Activated CD4-positive, alpha-beta memory T cell treated with anti-CD3 and anti-CD28 coated beads for 36 hours (primary cell): Measurements from ENCODE around the gene PID1. TPM values are rescaled to one million over a fixed set of nuclear protein-coding genes. Genes with fewer than 3 reads are reported as not detected.

Source experiments
- CTCF ChIA-PET: fragments of 350-600 bp; sonication (Branson Sonifier 250); formaldehyde crosslinking; loops from one replicate; lab custom pipeline; 2021; ENCODE audit warnings: antibody characterized with exemption, inconsistent platforms; lab: Charles Lee
- POLR2A ChIA-PET: fragments of 350-600 bp; sonication (Branson Sonifier 250); formaldehyde crosslinking; loops from one replicate; lab custom pipeline; 2021; ENCODE audit warnings: antibody characterized with exemption; lab: Charles Lee
- DNase-seq: peaks from one replicate; pipeline ENCODE4 v3.0.0-alpha.2; 2020
- H3K27ac Mint-ChIP-seq: one replicate; pipeline ENCODE4 v1.8.0; 2021; ENCODE audit warnings: mixed read lengths
- H3K27me3 Mint-ChIP-seq: one replicate; pipeline ENCODE4 v1.8.0; 2021; ENCODE audit warnings: mixed read lengths
- H3K36me3 Mint-ChIP-seq: one replicate; pipeline ENCODE4 v1.8.0; 2021; ENCODE audit warnings: mixed read lengths
- H3K4me1 Mint-ChIP-seq: one replicate; pipeline ENCODE4 v1.8.0; 2021; ENCODE audit warnings: low read depth, mixed read lengths
- H3K4me3 Mint-ChIP-seq: one replicate; pipeline ENCODE4 v1.8.0; 2021; ENCODE audit warnings: mild to moderate bottlenecking, mixed read lengths
- H3K9me3 Mint-ChIP-seq: one replicate; pipeline ENCODE4 v1.8.0; 2021; ENCODE audit warnings: mixed read lengths
- intact Hi-C: fragments of 100-400 bp; cut with micrococcal nuclease; formaldehyde crosslinking; loops from one replicate; pipeline ENCODE4 v1.15.1; 2023
- total RNA-seq, 2 experiments: library from RNA; stranded (reverse); gene quantifications; one replicate each; pipeline ENCODE4 v1.2.3, GENCODE V29; 2021

Gene PID1
- total RNA-seq, 2 experiments from 2014 or later: not detected

- Mint-ChIP-seq H3K27ac (no peak overlapping the region), H3K9me3 (peaks cover 10% of the 10 kb centered on the region), H3K36me3 (no peaks in the 10 kb centered on the region), H3K4me3 (no peak overlapping the region), H3K4me1 (no peaks in the 10 kb centered on the region), H3K27me3 (no peaks in the 10 kb centered on the region)
- ChIA-PET POLR2A (no interaction called here), CTCF (no interaction called here)
- DNase-seq: no peak
- intact Hi-C loops: no loop called here
Observed at GRCh38 chr2:229256376-229256775, 14.7 kb downstream of the PID1 start.

GRCh38 chr2:229254206-229254605 lies 16.9 kb downstream of the PID1 start:
- no peak overlapping the region for H3K4me3 Mint-ChIP-seq
- H3K27ac Mint-ChIP-seq: no peak overlapping the region
- H3K36me3 Mint-ChIP-seq: no peaks in the 10 kb centered on the region
- no peaks in the 10 kb centered on the region for H3K27me3 Mint-ChIP-seq
- ChIA-PET POLR2A (no interaction called here), CTCF (no interaction called here)
- no peak for DNase-seq
- H3K9me3 Mint-ChIP-seq: no peaks in the 10 kb centered on the region
- no peaks in the 10 kb centered on the region for H3K4me1 Mint-ChIP-seq
- intact Hi-C loops: no loop called here

GRCh38 chr2:229252996-229253395 lies 18.1 kb downstream of the PID1 start:
- H3K27me3 Mint-ChIP-seq: no peaks in the 10 kb centered on the region
- no peaks in the 10 kb centered on the region for H3K9me3 Mint-ChIP-seq
- no peak overlapping the region for H3K4me3 Mint-ChIP-seq
- no peaks in the 10 kb centered on the region for H3K36me3 Mint-ChIP-seq
- ChIA-PET CTCF (no interaction called here), POLR2A (no interaction called here)
- DNase-seq: no peak
- no peaks in the 10 kb centered on the region for H3K4me1 Mint-ChIP-seq
- intact Hi-C loops: no loop called here
- H3K27ac Mint-ChIP-seq: no peak overlapping the region

DNA sequence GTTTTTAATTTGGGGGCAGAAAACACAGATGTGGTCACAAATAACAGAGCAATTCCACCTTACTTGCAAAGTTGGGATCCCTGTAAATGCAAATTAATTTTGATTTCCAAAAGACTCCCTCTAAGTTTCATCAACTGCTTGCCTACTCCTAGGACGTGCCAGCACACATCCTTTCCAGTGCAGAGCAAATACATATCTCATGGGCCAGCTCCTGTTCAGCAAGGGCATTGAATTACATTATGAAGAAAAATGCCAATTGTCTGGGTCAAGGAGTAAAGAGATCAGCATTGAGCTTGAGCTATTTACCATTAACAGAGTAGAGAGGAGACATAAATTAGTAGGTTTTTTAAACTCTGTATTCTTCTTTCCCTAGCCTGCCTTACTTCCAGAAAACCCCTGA lies 18.8 kb downstream of the PID1 start:
- Mint-ChIP-seq H3K4me3 (no peak overlapping the region), H3K4me1 (no peaks in the 10 kb centered on the region), H3K27me3 (no peaks in the 10 kb centered on the region), H3K9me3 (no peaks in the 10 kb centered on the region), H3K36me3 (no peaks in the 10 kb centered on the region), H3K27ac (no peak overlapping the region)
- DNase-seq: no peak
- POLR2A ChIA-PET: no interaction called here
- intact Hi-C loops: no loop called here
- CTCF ChIA-PET: interaction anchor here (0.6 kb wide), 1 partner anchor 21 kb away, joined by 3 read pairs; no protein-coding TSS in a partner anchor

DNA sequence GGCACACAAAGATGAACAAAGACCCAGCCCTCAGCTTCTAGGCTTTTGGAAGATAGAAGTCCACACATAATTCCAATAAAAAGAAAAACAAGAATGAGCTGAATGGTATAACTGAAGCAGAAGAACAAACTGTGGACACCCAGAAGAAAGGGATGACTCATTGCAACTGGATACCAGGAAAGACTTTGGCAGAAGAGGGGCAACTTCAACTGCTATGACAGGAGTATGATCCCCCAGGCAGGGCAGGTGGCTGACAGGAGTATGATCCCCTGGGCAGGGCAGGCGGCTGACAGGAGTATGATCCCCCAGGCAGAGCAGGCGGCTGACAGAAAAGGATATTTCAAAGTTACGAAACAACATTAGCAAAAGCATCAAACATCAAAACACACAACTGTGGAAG lies 21.6 kb downstream of the PID1 start:
- H3K36me3 Mint-ChIP-seq: no peaks in the 10 kb centered on the region
- no peaks in the 10 kb centered on the region for H3K4me1 Mint-ChIP-seq
- no peaks in the 10 kb centered on the region for H3K9me3 Mint-ChIP-seq
- intact Hi-C loops: no loop called here
- no peaks in the 10 kb centered on the region for H3K27me3 Mint-ChIP-seq
- DNase-seq: no peak
- no peak overlapping the region for H3K4me3 Mint-ChIP-seq
- H3K27ac Mint-ChIP-seq: no peak overlapping the region
- POLR2A ChIA-PET: no interaction called here
- CTCF ChIA-PET: no interaction called here

GRCh38 chr2:229246334-229246733 lies 24.8 kb downstream of the PID1 start:
- H3K9me3 Mint-ChIP-seq: peaks cover 11% of the 10 kb centered on the region
- no peak overlapping the region for H3K4me3 Mint-ChIP-seq
- intact Hi-C loops: no loop called here
- no peaks in the 10 kb centered on the region for H3K27me3 Mint-ChIP-seq
- no peak for DNase-seq
- CTCF ChIA-PET: no interaction called here
- H3K36me3 Mint-ChIP-seq: no peaks in the 10 kb centered on the region
- no peak overlapping the region for H3K27ac Mint-ChIP-seq
- POLR2A ChIA-PET: no interaction called here
- H3K4me1 Mint-ChIP-seq: no peaks in the 10 kb centered on the region

- ChIA-PET POLR2A (no interaction called here), CTCF (no interaction called here)
- no peak overlapping the region for H3K4me3 Mint-ChIP-seq
- H3K9me3 Mint-ChIP-seq: peaks cover 22% of the 10 kb centered on the region
- no peaks in the 10 kb centered on the region for H3K4me1 Mint-ChIP-seq
- no peak overlapping the region for H3K27ac Mint-ChIP-seq
- no peaks in the 10 kb centered on the region for H3K27me3 Mint-ChIP-seq
- H3K36me3 Mint-ChIP-seq: no peaks in the 10 kb centered on the region
- no peak for DNase-seq
- intact Hi-C loops: no loop called here
Observed at GRCh38 chr2:229244975-229245374, 26.1 kb downstream of the PID1 start.

GRCh38 chr2:229243890-229244560 lies 27.1 kb downstream of the PID1 start:
- peaks cover 27% of the 10 kb centered on the region for H3K9me3 Mint-ChIP-seq
- intact Hi-C loops: no loop called here
- ChIA-PET CTCF (no interaction called here), POLR2A (no interaction called here)
- no peaks in the 10 kb centered on the region for H3K27me3 Mint-ChIP-seq
- no peak overlapping the region for H3K4me3 Mint-ChIP-seq
- no peaks in the 10 kb centered on the region for H3K4me1 Mint-ChIP-seq
- H3K36me3 Mint-ChIP-seq: no peaks in the 10 kb centered on the region
- DNase-seq: no peak
- no peak overlapping the region for H3K27ac Mint-ChIP-seq

DNA sequence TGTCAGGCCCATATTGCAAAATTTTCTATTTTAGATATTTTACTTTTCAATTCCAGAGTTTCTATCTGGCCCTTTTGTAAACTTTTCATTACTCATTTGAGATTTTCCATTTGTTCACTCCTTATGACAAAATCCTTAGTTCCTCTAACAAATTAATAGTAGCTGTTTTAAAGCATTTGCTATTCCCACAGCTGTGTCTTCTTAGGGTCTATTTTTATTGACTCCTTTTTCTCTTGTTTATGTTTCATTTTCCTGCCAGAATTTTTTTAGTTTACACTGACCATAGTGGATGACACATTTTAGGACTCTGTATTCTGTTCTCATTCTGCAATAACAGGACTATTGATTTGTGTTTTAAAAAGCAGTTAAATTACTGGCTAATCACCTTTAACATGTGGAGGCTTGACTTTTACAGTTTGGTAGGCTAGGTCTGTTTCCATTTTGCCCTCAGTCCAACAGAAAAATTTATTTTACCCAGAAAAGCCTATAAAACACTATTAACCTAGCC lies 30.0 kb downstream of the PID1 start:
- Mint-ChIP-seq H3K4me3 (no peak overlapping the region), H3K27ac (no peak overlapping the region), H3K4me1 (no peaks in the 10 kb centered on the region), H3K9me3 (peaks cover 28% of the 10 kb centered on the region), H3K27me3 (no peaks in the 10 kb centered on the region), H3K36me3 (no peaks in the 10 kb centered on the region)
- DNase-seq: no peak
- CTCF ChIA-PET: no interaction called here
- intact Hi-C loops: no loop called here
- POLR2A ChIA-PET: no interaction called here

DNA sequence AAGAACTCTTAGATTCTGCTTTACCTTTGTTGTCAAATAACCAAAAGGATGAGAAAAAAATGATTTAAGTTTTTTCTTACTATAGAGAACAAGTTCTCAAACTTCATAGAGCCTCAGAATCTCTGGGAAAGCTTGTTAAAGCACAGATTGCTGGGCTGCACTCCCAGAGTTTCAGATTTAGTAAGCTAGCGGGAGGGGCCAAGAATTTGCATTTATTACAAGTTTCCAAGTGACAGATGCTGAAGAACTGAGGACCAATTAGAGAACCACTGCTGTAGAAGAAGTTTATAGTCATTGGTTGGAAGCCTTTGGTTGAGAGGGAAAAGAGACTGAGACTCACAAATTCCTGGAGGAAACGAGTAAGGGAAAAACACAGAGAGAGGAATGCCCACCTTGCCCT lies 32.1 kb downstream of the PID1 start:
- H3K4me3 Mint-ChIP-seq: no peak overlapping the region
- CTCF ChIA-PET: no interaction called here
- DNase-seq: no peak
- no peaks in the 10 kb centered on the region for H3K27me3 Mint-ChIP-seq
- no peaks in the 10 kb centered on the region for H3K36me3 Mint-ChIP-seq
- H3K9me3 Mint-ChIP-seq: peaks cover 28% of the 10 kb centered on the region
- no peaks in the 10 kb centered on the region for H3K4me1 Mint-ChIP-seq
- POLR2A ChIA-PET: no interaction called here
- no peak overlapping the region for H3K27ac Mint-ChIP-seq
- intact Hi-C loops: no loop called here

GRCh38 chr2:229237270-229237669 lies 33.8 kb downstream of the PID1 start:
- intact Hi-C loops: no loop called here
- Mint-ChIP-seq H3K27me3 (no peaks in the 10 kb centered on the region), H3K4me1 (no peaks in the 10 kb centered on the region), H3K4me3 (no peak overlapping the region), H3K9me3 (peaks cover 21% of the 10 kb centered on the region), H3K27ac (no peak overlapping the region), H3K36me3 (no peaks in the 10 kb centered on the region)
- no peak for DNase-seq
- POLR2A ChIA-PET: no interaction called here
- CTCF ChIA-PET: no interaction called here

- Mint-ChIP-seq H3K4me1 (no peaks in the 10 kb centered on the region), H3K9me3 (peaks cover 8% of the 10 kb centered on the region), H3K36me3 (no peaks in the 10 kb centered on the region), H3K4me3 (no peak overlapping the region), H3K27ac (no peak overlapping the region), H3K27me3 (no peaks in the 10 kb centered on the region)
- CTCF ChIA-PET: no interaction called here
- DNase-seq: no peak
- POLR2A ChIA-PET: no interaction called here
- intact Hi-C loops: no loop called here
Observed at GRCh38 chr2:229235131-229235914, 35.8 kb downstream of the PID1 start.

DNA sequence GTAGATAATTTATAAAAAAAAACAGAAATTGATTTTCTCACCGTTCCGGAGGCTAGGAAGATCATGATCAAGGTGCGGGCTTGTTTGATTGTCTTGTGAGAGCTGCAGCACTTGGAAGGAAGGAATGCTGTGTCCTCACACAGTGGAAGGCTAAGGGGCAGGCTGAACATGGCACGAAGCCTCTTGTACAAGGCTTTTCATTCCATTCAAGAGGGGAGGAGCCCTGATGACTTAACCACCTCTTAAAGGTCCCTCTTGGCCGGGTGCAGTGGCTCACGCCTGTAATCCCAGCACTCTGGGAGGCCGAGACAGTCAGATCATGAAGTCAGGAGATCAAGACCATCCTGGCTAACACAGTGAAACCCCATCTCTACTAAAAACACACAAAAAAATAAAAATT lies 39.2 kb downstream of the PID1 start:
- Mint-ChIP-seq H3K27me3 (no peaks in the 10 kb centered on the region), H3K9me3 (no peaks in the 10 kb centered on the region), H3K4me3 (no peak overlapping the region), H3K4me1 (no peaks in the 10 kb centered on the region), H3K27ac (no peak overlapping the region), H3K36me3 (no peaks in the 10 kb centered on the region)
- intact Hi-C loops: no loop called here
- CTCF ChIA-PET: no interaction called here
- POLR2A ChIA-PET: no interaction called here
- DNase-seq: no peak
